GM10266 (cell line): Measurements from ENCODE around the gene CTDSP1.

ENCODE experiments used
- DNase-seq: peaks from one replicate; pipeline ENCODE4 v3.0.0; 2012; ENCODE audit errors: extremely low spot score
- TF ChIP-seq, protein P1 (sequence below): IDR thresholded peaks from 2 replicates; pipeline ENCODE4 v1.5.1; 2012; ENCODE audit warnings: mild to moderate bottlenecking, low read depth; ENCODE audit not compliant: control insufficient read depth, insufficient read depth; ENCODE audit errors: missing control alignments

CTDSP1 gene

DNA sequence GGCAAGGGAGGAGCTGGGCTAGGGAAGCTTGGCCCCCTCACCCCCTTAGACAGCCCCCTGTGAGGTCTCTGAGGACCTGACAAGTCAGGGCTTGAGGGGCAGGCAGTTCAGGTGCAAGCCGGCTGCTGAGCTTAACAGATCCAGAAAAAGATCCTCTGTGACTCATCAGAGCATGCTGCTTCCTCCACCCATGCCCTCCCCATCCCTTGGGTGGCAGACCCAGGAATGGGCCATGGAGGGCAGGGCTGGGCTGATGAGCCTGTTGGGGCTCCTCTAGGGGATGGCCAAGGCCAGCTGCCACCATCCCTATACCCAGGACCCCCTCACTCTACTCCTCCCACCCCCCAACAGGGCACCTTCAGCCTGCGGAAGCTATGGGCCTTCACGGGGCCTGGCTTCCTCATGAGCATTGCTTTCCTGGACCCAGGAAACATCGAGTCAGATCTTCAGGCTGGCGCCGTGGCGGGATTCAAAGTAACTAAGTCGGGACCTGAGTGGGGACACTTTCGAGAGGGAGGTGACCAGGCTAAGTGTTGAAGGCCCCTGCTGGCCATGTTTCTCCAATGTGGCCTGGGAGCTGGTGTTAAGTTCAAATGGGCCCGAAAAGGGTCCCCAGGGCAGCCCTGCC, 15.7 kb upstream of the CTDSP1 start:
- DNase-seq, result no peak
- TF ChIP-seq, protein P1, sequence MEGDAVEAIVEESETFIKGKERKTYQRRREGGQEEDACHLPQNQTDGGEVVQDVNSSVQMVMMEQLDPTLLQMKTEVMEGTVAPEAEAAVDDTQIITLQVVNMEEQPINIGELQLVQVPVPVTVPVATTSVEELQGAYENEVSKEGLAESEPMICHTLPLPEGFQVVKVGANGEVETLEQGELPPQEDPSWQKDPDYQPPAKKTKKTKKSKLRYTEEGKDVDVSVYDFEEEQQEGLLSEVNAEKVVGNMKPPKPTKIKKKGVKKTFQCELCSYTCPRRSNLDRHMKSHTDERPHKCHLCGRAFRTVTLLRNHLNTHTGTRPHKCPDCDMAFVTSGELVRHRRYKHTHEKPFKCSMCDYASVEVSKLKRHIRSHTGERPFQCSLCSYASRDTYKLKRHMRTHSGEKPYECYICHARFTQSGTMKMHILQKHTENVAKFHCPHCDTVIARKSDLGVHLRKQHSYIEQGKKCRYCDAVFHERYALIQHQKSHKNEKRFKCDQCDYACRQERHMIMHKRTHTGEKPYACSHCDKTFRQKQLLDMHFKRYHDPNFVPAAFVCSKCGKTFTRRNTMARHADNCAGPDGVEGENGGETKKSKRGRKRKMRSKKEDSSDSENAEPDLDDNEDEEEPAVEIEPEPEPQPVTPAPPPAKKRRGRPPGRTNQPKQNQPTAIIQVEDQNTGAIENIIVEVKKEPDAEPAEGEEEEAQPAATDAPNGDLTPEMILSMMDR, result no peak

DNA sequence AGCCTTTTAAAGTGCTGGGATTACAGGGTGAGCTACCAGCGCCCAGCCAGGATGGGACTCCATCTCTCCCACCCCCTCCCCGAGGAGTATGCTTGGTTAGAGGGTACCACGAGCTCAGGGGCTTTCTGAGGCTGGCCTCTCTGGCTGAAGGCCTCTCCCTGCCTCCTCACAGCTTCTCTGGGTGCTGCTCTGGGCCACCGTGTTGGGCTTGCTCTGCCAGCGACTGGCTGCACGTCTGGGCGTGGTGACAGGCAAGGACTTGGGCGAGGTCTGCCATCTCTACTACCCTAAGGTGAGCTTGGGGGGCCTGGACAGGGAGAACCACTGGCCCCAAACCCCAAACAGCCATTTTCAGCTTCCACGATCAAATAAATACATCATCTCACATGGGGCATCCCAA, 14.7 kb upstream of the CTDSP1 start:
- TF ChIP-seq, protein P1, result no peak
- DNase-seq, result no peak

DNA sequence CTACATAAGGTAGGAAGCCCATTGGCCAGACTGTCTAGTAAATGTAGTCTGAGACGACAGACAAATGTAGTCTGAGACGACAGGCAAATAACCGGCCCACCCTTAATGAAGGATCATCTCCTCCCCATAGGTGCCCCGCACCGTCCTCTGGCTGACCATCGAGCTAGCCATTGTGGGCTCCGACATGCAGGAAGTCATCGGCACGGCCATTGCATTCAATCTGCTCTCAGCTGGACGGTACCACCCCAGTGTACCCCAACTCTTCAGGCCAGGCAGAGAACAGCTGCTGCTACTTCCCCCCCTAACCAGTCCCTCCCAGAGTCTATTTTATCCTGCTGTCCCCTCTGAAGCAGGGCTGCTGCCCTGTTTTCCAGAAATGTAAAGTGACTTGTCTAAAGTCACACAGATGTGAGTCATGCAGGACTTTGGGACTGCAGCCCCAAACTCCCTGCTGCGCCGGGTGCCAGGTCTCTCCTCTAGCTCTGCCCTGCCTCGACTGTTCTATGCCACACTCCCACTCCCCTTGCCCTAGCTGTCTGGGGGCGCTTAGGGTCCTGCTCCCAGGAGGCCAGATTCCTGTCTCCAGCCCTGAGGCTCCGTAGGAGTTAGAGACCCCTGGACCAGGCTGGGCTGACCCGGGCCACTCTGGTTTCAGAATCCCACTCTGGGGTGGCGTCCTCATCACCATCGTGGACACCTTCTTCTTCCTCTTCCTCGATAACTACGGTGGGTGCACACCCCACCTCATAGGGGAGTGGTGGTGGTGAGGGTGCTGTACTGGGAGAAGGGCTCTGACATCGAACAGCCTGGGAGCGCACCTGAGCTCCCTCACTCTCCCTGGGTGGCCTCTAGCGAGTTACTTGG, 12.9 kb upstream of the CTDSP1 start:
- no peak for DNase-seq
- TF ChIP-seq, protein P1, result no peak

DNA sequence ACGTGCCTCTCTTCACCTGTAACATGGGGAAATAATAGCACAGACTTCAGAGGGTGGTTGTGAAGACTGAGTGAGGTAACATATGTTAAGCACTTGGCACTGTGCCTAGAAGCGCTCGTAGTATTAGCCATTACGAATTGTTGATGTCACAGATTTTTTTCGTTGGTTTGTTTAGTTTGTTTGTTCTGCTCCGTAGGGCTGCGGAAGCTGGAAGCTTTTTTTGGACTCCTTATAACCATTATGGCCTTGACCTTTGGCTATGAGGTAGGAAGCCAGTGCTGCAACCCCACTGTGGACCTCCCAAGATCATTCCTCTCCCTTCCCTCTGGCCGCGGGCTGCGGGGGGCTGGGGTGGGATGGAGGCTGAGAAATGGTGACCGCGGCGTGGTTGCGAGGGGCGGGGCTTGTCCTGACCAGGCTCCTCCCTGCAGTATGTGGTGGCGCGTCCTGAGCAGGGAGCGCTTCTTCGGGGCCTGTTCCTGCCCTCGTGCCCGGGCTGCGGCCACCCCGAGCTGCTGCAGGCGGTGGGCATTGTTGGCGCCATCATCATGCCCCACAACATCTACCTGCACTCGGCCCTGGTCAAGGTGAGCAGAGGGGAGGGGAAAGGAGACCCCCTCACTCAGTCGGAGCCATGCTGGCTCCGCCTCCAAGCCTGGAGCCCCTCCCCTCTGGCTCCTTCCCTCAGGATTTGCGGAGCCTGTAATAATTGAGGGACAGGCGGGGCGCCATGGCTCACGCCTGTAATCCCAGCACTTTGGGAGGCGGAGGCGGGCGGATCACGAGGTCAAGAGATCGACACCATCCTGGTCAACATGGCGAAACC, 12.1 kb upstream of the CTDSP1 start:
- DNase-seq, result no peak
- TF ChIP-seq, protein P1, result no peak

DNA sequence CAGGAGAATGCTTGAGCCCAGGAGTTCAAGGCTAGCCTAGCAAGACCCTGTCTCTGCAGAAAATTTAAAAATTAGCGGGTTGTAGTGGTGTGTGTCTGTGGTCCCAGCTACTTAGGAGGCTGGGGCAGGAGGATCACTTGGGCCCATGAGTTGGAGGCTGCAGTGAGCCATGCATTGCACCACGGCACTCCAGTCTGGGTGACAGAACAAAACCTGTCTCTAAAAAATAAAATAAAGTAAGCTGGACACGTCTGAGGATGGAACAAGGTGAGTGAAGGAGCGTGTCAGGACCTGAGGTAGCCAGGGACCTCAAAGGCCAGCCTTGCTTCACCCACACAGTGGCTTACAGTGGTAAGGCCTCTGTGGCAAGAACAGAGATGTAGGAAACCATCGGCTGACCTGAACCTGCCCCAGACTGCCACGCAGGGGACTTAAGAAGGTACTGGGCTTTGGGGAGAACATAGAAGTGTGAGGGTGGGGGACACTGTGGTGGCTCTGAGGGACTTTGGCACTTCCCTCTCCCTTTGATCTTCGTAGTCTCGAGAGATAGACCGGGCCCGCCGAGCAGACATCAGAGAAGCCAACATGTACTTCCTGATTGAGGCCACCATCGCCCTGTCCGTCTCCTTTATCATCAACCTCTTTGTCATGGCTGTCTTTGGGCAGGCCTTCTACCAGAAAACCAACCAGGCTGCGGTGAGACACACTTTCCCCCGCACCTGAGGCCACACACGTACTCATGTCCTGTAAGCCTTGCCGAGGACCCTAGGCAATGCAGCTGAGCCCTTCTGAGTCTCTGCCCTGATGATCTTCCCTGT, 10.1 kb upstream of the CTDSP1 start:
- TF ChIP-seq, protein P1, result no peak

DNA sequence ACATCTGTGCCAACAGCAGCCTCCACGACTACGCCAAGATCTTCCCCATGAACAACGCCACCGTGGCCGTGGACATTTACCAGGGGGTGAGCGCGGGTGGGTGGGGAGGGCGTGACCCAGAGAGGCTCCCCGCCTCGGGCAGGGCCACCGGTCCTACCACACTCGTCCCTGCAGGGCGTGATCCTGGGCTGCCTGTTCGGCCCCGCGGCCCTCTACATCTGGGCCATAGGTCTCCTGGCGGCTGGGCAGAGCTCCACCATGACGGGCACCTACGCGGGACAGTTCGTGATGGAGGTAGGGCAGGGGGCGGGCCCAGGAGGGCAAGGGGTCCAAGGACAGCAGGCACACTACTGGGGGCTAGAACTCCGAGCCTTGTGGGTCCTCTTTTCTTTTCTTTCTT, 8.5 kb upstream of the CTDSP1 start:
- TF ChIP-seq, protein P1, result no peak
- no peak for DNase-seq

More for the DNA sequence above, 10.1 kb upstream of the CTDSP1 start:
- DNase-seq, result no peak
